ENCODE measurements around the gene VMP1.
"Not testable (repeated sequence)": the region's sequence is repeated elsewhere in the genome, so short reads cannot be mapped to it uniquely, and the experiment has no call there.

The VMP1 gene

GRCh38 chr17:59753522-59754467 lies 46.3 kb downstream of the VMP1 start:
- peak in 3 of 51 donors; percentile 24 to 66 (median 40) for DNase-seq

- no peak for DNase-seq
These were observed 47.1 kb downstream of the VMP1 start for GRCh38 chr17:59754552-59754951.

DNA sequence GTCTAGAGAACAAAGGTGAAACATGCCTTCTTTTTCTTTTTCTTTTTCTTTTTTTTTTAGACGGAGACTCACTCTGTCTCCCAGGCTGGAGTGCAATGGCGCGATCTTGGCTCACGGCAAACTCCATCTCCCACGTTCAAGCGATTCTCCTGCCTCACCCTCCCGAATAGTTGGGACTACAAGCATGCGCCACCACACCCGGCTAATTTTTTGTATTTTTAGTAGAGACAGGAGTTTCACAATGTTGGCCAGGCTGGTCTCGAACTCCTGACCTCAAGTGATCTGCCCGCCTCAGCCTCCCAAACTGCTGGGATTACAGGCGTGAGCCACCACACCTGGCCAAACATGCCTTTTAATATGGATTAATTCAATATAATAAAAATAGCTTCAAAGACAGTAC lies 47.6 kb downstream of the VMP1 start:
- not testable (repeated sequence) for DNase-seq

DNA sequence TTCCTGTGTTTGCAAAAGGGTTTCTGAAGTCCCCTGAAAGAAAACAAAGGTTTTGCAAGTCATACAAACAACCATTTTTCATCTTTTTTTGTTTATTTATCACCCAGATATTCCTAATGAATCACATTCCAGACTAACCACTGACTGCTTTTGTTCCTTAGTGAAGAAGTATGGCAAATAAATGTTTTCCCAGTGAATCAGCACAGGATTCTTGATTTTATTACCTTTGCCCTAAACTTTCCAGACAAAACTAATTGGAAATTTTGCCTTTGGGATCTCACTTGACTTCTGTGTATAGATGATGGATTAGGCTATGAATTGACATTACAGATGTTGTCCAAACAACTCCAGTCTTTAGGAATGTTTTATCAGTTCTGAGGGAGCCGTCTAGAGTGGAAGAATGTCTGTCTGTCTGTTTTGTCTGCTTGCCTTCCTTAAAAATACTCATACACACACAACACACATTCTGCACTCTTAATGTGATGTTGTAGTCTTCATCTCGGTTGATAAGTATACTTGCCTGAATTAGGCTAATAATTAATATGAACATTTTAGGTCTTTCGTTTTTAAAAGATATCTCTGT lies 48.9 kb downstream of the VMP1 start:
- DNase-seq = no peak

DNA sequence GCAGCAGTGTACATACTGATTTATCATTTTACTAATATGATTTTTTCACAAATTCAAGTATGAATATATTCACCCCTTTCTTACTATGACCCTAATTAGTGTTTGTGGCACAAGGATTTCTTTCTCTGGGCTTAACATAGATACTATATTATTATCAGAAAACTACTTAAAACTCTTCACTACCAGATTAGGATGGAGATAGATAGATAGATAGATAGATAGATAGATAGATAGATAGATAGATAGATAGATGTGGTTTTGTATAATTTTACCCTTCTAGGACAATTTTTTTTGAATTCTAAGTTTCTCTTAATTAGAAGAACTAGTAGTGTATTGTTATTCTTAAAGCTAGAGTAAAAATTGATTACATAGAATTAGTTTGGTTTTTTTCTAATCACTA lies 49.6 kb downstream of the VMP1 start:
- DNase-seq = no peak

DNA sequence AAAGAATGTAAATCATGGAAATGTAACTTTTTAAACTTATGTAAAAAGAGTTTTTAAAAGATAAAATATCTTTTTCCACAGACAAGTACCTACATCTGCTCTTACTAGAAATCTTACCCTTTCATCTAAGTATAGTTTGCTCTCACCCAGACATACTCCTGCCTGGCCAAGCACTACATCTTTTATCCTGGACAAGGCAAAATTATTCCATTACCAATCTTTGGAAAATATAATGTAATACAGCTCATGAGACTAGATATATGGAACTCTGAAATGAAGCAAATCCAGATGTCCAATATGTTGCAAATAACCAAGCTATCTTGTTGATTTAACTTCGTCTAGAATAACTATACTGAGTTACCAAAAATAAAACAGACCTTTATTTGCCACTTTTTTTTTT lies 50.0 kb downstream of the VMP1 start:
- DNase-seq = no peak

DNA sequence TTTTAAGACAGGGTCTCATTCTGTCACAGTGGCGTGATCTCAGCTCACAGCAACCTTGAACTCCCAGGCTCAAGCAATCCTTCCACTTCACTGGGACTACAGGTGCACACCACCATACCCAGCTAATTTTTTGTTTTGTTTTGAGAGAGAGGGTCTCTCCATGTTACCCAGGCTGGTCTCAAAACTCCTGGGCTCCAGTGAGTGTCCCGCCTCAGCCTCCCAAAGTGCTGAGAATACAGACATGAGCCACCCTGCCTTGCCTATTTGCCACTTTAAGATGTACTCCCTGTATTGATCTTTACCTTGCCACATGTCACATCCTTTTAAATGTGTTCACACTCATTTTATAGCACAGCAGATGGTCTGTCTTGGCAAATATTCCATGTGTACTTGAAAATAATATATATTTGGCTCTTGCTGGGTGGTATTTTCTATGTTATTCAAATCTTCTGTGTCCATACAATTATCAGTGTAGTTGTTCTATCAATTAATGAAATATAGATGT lies 50.5 kb downstream of the VMP1 start:
- DNase-seq = no peak

GRCh38 chr17:59758998-59759651 lies 51.7 kb downstream of the VMP1 start:
- DNase-seq = not testable (repeated sequence)

- no peak for DNase-seq
These were observed 52.7 kb downstream of the VMP1 start for GRCh38 chr17:59760160-59760559.

DNA sequence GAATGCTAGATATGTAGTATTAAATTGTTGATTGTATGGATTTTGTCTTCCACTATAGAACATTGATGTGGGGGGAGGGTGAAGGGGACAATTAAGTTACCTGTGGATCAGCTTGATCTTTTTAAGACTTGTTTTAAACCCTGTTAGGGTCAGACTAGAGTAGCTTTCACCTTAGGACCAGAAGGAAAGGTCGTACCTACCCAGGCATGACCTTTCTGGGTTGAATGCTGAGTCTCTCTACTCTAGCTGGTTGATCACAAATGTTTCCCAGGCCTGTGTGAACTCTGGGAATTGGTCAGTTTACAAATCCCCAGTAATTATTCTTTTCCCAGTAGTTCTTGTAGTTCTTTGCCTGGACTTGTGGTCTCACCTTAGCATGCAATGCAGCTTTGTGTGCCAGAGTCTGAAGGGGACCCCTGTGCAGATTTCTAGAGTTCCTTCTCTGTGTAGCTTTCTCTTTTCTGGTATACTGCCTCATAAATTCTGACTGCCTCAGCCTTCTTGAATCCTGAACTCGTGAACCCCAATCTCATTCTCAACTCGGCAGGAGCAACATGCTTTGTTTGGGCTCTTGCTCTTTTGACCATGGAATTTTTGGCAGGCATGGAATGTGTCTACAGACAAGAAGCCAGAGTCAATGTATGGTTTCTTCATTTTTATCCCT lies 54.1 kb downstream of the VMP1 start:
- DNase-seq = no peak

GRCh38 chr17:59762049-59762823 lies 54.8 kb downstream of the VMP1 start:
- DNase-seq = no peak

- DNase-seq = no peak
These were observed 55.4 kb downstream of the VMP1 start for GRCh38 chr17:59762824-59763374.

DNA sequence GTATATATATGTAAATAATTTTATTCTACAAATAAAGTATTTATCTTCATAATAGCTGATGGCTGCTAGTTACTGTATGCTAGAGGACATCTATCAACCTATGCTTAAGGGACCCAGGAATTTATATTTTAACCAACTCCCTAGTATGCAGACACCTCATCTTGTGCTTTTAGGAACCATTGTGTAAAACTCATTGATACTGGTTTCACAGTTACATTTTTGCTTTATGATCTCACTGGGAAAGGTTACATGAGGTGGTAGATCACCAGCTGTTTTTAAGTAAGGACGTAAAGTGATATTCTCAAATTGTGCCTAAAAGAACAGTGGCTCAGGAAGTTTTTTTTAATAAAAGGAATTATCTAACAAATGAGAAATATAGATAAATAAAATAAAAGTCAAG lies 56.4 kb downstream of the VMP1 start:
- no peak for DNase-seq

DNA sequence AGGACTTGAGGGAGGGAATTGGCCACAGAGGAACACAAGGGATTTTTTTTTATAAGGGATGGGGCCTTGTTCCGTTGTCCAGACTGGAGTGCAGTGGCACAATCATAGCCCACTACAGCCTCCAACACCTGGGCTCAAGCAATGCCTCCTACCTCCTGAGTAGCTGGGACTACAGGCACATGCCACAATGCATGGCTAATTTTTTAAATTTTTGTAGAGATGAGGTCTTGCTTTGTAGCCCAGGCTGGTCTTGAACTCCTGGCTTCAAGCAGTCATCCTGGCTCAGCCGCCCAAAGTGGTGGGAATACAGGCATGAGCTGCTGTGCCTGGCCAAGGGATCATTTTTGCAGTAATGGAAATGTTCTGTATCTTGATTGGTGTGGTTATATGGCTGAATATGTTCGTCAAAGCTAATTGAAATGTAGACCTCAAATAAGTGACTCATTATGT lies 56.9 kb downstream of the VMP1 start:
- DNase-seq = no peak

- no peak for DNase-seq
These were observed 57.6 kb downstream of the VMP1 start for GRCh38 chr17:59765038-59765437.

DNA sequence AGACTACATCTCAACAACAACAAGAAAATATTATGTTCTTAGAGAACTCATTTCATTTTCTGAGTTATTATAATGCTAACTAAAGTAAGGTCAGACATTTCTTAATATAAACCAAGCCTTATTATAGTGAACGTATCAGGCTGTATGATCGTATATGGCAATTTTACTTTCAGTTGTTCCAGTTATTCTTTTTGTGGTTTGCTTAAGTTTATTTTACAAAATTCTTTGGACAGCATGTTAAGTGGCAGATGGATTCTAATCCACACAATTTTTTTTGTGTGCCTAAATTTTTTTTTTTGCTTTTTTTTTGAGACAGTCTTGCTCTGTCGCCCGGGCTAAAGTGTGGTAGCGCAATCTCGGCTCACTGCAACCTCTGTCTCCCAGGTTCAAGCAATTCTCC lies 59.0 kb downstream of the VMP1 start:
- no peak for DNase-seq

DNA sequence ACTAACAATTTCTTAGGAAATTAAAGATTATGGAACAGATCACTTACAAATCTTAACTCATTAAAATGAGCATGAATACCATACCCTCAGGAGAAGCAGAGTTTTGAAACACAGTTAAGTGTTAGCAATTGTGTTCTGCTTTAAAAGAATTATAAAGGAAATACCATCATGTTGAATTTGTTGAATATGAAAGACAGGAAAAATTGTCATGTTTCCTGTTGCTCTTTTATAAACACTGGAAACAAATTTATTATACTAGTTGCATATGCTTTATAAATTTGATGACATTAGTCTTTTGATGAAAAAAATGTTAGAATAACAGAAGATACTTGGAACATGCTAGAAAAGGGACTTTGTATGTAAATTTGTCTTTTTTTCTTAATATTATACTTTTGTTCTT lies 59.7 kb downstream of the VMP1 start:
- no peak for DNase-seq

- DNase-seq = no peak
These were observed 62.4 kb downstream of the VMP1 start for GRCh38 chr17:59769887-59770286.

DNA sequence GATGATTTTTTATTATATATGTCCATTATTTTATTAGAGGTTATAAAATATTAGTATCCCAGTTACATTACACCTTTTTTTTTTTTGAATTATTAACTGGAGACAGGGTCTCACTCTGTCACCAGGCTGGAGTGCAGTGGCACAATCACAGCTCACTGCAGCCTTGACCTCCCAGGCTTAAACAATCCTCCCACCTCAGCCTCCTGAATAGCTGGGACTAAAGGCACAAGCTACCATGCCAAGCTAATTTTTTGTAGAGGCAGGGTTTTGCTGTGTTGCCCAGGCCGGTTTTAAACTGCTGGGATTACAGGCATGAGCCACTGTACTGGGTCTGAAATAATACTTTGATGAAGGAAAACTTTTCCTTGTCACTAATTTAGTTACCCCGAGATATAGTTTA lies 63.6 kb downstream of the VMP1 start:
- no peak for DNase-seq

GRCh38 chr17:59775786-59776350 lies 68.4 kb downstream of the VMP1 start:
- no peak for DNase-seq
